NB4 (cell line): Measurements from ENCODE around the gene GRID1.

Source experiments
- POLR2A ChIP-seq: IDR thresholded peaks from 2 replicates; pipeline ENCODE4 v1.6.1; 2011; ENCODE audit warnings: mild to moderate bottlenecking; ENCODE audit not compliant: insufficient read length; ENCODE audit errors: extremely low read depth
- TF ChIP-seq, protein P1 (sequence below): IDR thresholded peaks from one replicate; pipeline ENCODE4 v1.5.1; 2012; ENCODE audit warnings: low read depth, low read length
- TF ChIP-seq, protein P2 (sequence below): IDR thresholded peaks from 2 replicates; pipeline ENCODE4 v1.6.1; 2011; ENCODE audit warnings: low read depth, low read length

DNA sequence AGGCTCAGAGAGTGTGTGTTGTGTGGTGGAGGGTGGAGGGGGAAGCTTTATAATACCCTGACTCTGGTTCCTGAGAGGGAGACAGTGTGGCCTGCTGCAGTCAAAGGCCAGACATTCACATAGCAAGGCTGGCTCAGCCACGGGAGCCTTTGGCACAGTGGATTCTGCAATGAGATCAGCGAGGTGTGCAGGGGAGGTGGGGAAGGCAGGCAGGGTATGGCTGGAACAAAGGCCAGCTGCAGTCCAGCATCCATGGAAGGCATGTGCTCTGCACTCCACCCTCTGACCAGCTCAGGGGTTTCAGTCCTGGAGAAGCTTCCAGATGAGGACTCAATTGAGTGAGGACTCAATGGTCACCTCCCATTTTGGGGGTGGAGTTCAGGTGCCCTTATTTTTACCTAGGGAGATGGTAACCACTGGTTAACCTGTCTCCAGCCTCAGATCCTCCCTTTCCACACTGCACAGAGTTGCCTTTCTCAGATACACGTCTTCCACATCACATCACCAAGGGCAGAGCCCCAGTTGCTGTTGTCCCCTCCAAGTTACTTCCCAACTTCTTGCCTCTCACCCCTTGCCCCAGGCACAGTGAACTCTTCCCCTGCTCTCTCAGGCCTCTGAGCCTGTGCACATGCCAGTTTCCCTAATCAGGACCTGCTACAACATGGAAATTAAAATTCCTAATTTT, 504.9 kb downstream of the GRID1 start:
- TF ChIP-seq, protein P1, sequence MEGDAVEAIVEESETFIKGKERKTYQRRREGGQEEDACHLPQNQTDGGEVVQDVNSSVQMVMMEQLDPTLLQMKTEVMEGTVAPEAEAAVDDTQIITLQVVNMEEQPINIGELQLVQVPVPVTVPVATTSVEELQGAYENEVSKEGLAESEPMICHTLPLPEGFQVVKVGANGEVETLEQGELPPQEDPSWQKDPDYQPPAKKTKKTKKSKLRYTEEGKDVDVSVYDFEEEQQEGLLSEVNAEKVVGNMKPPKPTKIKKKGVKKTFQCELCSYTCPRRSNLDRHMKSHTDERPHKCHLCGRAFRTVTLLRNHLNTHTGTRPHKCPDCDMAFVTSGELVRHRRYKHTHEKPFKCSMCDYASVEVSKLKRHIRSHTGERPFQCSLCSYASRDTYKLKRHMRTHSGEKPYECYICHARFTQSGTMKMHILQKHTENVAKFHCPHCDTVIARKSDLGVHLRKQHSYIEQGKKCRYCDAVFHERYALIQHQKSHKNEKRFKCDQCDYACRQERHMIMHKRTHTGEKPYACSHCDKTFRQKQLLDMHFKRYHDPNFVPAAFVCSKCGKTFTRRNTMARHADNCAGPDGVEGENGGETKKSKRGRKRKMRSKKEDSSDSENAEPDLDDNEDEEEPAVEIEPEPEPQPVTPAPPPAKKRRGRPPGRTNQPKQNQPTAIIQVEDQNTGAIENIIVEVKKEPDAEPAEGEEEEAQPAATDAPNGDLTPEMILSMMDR: no peak
- no peak for TF ChIP-seq POLR2A
- TF ChIP-seq, protein P2, sequence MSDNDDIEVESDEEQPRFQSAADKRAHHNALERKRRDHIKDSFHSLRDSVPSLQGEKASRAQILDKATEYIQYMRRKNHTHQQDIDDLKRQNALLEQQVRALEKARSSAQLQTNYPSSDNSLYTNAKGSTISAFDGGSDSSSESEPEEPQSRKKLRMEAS: no peak
